Prostate gland (tissue), 2 donors: ENCODE measurements around the gene FLOT2. TPM values are rescaled to one million over a fixed set of nuclear protein-coding genes. Genes with fewer than 3 reads are reported as not detected.
A peak's percentile ranks its signal among the peaks of the same experiment; 100 is the strongest.
"Not testable (repeated sequence)": the region's sequence is repeated elsewhere in the genome, so short reads cannot be mapped to it uniquely, and the experiment has no call there.

Experiments used
- DNase-seq: peaks from one replicate; pipeline ENCODE4 v3.0.0-alpha.2; 2019; ENCODE audit warnings: low spot score
- H3K27ac ChIP-seq, 2 donors: fragments of 200-600 bp; sonication (generic); 2 replicates each; pipeline ENCODE4 v1.5.1; 2017 to 2019
- H3K27me3 ChIP-seq: fragments of 200-600 bp; sonication (generic); replicated peaks from 2 replicates; pipeline ENCODE4 v1.5.1; 2019; ENCODE audit not compliant: insufficient read depth
- H3K36me3 ChIP-seq, 2 donors: fragments of 200-600 bp; sonication (generic); 1 replicate in 1 of 2; 2 replicates in 1 of 2; pipeline versions ENCODE4 v1.5.1 to v1.8.1; 2017 to 2019
- H3K4me1 ChIP-seq: fragments of 200-600 bp; sonication (generic); replicated peaks from 2 replicates; pipeline ENCODE4 v1.5.1; 2019
- H3K4me3 ChIP-seq, 2 donors: fragments of 200-600 bp; sonication (generic); 2 replicates each; pipeline ENCODE4 v1.5.1; 2017 to 2019
- H3K9me3 ChIP-seq: fragments of 200-600 bp; sonication (generic); 2 replicates; pipeline ENCODE4 v1.5.1; 2017
- CTCF ChIP-seq, 4 experiments: fragments of 200-600 bp in 2 of 4; fragments of 450-650 bp in 2 of 4; sonication (generic) in 2 of 4; IDR thresholded peaks; 1 replicate in 3 of 4; 2 replicates in 1 of 4; pipeline ENCODE4 v1.5.1; 2016 to 2019; ENCODE audit warnings: antibody characterized with exemption in 4 of 4, mild to moderate bottlenecking in 2 of 4, moderate library complexity in 2 of 4
- POLR2A ChIP-seq: fragments of 450-650 bp; IDR thresholded peaks from one replicate; pipeline ENCODE4 v1.6.1; 2016; ENCODE audit warnings: antibody characterized with exemption, mild to moderate bottlenecking
- POLR2AphosphoS5 ChIP-seq: sonication (generic); formaldehyde crosslinking; IDR thresholded peaks from one replicate; pipeline ENCODE4 v1.6.1; 2017; ENCODE audit warnings: antibody characterized with exemption
- WGBS: methylation state at CpG from one replicate; pipeline ENCODE4 v1.1.5; 2018; 5-methylcytosine and 5-hydroxymethylcytosine counted together
- intact Hi-C: fragments of 100-400 bp; cut with DNase I; formaldehyde crosslinking; loops from one replicate; pipeline ENCODE4 v1.14.2; 2022
- total RNA-seq, 2 donors: library from RNA; depleted of rRNA; stranded (reverse); fragments of >200 nt; gene quantifications; one replicate each; pipeline ENCODE4 v1.1.0, GENCODE V29; 2016

The FLOT2 gene
- total RNA-seq, 2 donors from 2014 or later = 82.9 to 121 TPM

GRCh38 chr17:28935744-28936460 lies 38.4 kb upstream of the FLOT2 start:
- no peak for TF ChIP-seq CTCF (IDR thresholded peaks at IDR 0.05)
- TF ChIP-seq POLR2AphosphoS5 = no peak
- TF ChIP-seq POLR2A = no peak
- no peak for DNase-seq
- H3K9me3 ChIP-seq = no peaks in the 10 kb centered on the region
- no peaks in the 10 kb centered on the region for H3K27me3 ChIP-seq
- no peaks in the 10 kb centered on the region for H3K36me3 ChIP-seq
- intact Hi-C loops = no loop called here
- 90% methylated on average over 8 of the region's 8 CpGs for whole genome bisulfite sequencing
- H3K27ac ChIP-seq = peak overlapping the region in 1 of 2 donors; percentile 74
- no peak overlapping the region for H3K4me3 ChIP-seq
- peaks cover 25% of the 10 kb centered on the region for H3K4me1 ChIP-seq

DNA sequence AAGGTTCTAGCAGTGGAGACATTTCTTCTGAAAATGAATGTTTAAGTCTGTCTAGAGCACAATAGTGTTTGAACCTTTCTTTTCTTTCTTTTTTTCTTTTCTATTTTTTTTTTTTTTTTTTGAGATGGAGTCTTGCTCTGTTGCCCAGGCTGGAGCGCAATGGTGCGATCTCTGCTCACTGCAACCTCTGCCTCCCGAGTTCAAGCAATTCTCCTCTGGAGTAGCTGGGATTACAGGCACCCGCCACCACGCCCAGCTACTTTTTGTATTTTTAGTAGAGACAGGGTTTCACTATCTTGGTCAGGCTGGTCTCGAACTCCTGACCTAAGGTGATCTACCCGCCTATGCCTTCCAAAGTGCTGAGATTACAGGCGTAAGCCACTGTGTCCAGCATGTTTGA lies 37.0 kb upstream of the FLOT2 start:
- 98% methylated on average over 8 of the region's 8 CpGs for WGBS
- H3K36me3 ChIP-seq, H3K9me3 ChIP-seq, H3K4me3 ChIP-seq, H3K27me3 ChIP-seq, intact Hi-C loops, DNase-seq, H3K27ac ChIP-seq: not testable (repeated sequence)
- peaks cover 20% of the 10 kb centered on the region for H3K4me1 ChIP-seq

- 94% methylated on average over 2 of the region's 2 CpGs for WGBS
- H3K9me3 ChIP-seq = no peaks in the 10 kb centered on the region
- no peak overlapping the region for H3K27ac ChIP-seq
- no peaks in the 10 kb centered on the region for H3K27me3 ChIP-seq
- no peaks in the 10 kb centered on the region for H3K4me1 ChIP-seq
- TF ChIP-seq CTCF (IDR thresholded peaks at IDR 0.05) (no peak), POLR2A (no peak), POLR2AphosphoS5 (no peak)
- no peak for DNase-seq
- intact Hi-C loops = no loop called here
- H3K36me3 ChIP-seq = no peaks in the 10 kb centered on the region
- no peak overlapping the region for H3K4me3 ChIP-seq
Measured at GRCh38 chr17:28929787-28930186, 32.3 kb upstream of the FLOT2 start.

DNA sequence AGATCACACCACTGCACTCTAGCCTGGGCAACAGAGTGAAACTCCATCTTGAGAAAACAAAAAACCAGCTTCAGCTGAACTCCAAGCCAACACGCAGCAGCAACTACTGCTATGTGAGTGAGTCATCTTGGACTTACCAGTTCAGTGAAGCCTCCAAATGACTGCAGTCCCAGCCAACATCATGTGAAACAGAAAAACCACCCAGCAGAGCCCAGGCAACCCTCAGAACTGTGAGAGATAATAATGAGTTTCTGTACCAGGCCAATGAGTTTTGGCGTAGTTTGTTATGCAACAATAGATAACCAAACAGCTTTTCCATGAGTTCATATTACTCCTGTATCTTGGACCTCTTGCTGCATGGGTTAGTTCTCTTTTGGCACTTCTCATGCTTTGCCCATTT lies 30.5 kb upstream of the FLOT2 start:
- Histone ChIP-seq H3K27ac (no peak overlapping the region), H3K4me1 (no peaks in the 10 kb centered on the region), H3K27me3 (no peaks in the 10 kb centered on the region), H3K9me3 (no peaks in the 10 kb centered on the region), H3K36me3 (no peaks in the 10 kb centered on the region), H3K4me3 (no peak overlapping the region)
- WGBS = 96% methylated on average over 2 of the region's 2 CpGs
- DNase-seq = no peak
- TF ChIP-seq POLR2AphosphoS5 (no peak), CTCF (IDR thresholded peaks at IDR 0.05) (no peak), POLR2A (no peak)
- intact Hi-C loops = no loop called here

- no peak for TF ChIP-seq POLR2AphosphoS5
- no peak for TF ChIP-seq POLR2A
- no peak for TF ChIP-seq CTCF (IDR thresholded peaks at IDR 0.05)
- WGBS = 76% methylated on average over 4 of the region's 4 CpGs
- intact Hi-C loops = no loop called here
- DNase-seq = no peak
- no peaks in the 10 kb centered on the region for H3K27me3 ChIP-seq
- no peak overlapping the region for H3K4me3 ChIP-seq
- no peaks in the 10 kb centered on the region for H3K36me3 ChIP-seq
- H3K27ac ChIP-seq = peak overlapping the region; percentile 12 to 13
- no peaks in the 10 kb centered on the region for H3K4me1 ChIP-seq
- no peaks in the 10 kb centered on the region for H3K9me3 ChIP-seq
Measured at GRCh38 chr17:28926786-28927185, 29.3 kb upstream of the FLOT2 start.
